ENCODE results near the gene IMPA2.

DNA sequence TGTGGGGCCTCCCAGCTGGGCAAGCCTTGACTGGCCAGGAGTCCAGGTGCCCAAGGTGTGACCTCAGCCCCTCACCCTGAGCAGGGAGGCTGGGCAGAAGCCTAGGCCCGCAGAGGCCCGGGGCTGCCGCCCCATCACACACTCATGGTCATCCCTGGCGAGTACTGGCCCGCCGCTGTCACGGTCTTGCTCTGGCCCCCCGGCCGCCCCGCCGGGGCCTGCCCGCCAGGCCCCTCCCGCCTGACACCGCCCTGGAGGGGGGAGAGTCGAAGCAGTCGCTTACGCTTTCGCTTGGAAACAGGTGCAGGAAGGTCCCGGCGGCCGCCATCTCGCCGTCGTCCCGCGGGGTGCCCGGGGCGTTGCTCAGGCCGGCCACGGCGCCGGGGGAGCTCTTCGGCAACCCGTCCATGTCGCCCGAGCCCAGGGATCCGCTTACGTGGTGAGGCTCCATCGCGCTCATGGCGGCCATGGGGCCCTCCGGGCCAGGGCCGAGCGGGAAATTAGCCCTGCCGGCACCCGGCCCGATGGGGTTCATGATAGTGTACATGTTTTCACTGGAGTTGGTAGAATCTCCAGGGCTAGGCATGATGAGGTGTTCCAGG, 85.7 kb downstream of the IMPA2 start:
- TF ChIP-seq, protein P1, sequence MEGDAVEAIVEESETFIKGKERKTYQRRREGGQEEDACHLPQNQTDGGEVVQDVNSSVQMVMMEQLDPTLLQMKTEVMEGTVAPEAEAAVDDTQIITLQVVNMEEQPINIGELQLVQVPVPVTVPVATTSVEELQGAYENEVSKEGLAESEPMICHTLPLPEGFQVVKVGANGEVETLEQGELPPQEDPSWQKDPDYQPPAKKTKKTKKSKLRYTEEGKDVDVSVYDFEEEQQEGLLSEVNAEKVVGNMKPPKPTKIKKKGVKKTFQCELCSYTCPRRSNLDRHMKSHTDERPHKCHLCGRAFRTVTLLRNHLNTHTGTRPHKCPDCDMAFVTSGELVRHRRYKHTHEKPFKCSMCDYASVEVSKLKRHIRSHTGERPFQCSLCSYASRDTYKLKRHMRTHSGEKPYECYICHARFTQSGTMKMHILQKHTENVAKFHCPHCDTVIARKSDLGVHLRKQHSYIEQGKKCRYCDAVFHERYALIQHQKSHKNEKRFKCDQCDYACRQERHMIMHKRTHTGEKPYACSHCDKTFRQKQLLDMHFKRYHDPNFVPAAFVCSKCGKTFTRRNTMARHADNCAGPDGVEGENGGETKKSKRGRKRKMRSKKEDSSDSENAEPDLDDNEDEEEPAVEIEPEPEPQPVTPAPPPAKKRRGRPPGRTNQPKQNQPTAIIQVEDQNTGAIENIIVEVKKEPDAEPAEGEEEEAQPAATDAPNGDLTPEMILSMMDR (IDR thresholded peaks at IDR 0.05), result no peak
- no peak for TF ChIP-seq EZH2 (IDR thresholded peaks at IDR 0.05)
- no peak for TF ChIP-seq EZH2phosphoT487 (IDR thresholded peaks at IDR 0.05)

Data from neural progenitor cell (in vitro differentiated cells).